ENCODE measurements around the gene ABCG2.

Gene ABCG2

DNA sequence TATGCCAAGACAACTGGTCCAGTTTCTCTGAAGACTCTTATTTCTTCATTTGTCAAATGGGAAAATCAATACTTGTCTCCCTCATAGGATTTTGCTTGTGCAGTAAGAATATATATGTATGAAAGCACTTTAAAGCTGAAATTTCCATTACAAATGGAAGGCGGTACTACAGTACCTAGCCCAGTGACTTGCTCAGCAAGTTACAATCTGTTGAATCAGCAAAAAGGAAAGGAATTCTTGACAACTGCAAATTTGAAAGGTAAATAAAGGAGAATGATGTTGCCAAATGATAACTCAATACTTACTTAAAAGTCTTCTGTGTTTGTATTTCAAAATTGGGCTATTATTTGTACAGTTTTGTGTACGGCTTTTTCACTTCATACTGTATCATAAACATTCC is 79.9 kb downstream of the ABCG2 start:
- Histone ChIP-seq H3K4me3 (no peak overlapping the region), H4K20me1 (no peaks in the 10 kb centered on the region), H3K9ac (no peak overlapping the region), H3K36me3 (peaks cover 55% of the 10 kb centered on the region), H3K27me3 (no peaks in the 10 kb centered on the region), H3K27ac (no peak overlapping the region), H3K9me3 (no peaks in the 10 kb centered on the region), H3K4me2 (no peak overlapping the region), H3K4me1 (no peaks in the 10 kb centered on the region)
- TF ChIP-seq Cebpa-rat (IDR thresholded peaks at IDR 0.05): no peak

DNA sequence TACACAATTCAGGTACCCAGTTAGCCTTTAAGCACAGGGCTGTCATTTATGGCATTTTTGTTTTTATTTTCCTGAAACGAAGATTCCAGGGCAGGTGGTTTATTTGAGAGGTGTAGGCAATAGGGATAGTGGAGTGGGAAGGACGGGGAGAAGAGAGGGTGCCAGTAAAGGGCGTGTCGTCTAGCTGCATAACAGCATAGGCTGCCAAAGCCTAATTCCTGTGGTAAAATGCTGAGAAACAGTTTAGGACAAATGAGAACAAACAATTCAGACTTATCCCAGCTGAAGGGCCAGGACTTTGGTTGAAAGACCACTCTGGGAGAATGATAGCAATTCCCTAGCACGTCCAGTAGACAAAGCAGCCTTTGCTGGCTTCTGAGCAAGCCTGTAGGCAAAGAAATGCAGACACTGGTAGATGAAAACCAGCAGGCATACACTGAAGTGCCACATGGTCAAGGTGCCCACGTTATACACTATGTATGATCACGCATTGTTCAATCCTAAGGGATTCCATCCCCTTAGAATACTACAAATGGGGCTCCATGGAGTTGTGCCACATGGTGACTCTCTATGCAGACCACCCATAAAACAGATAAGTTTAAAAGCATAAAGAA is 80.4 kb downstream of the ABCG2 start:
- H3K4me1 ChIP-seq: no peaks in the 10 kb centered on the region
- H3K9me3 ChIP-seq: no peaks in the 10 kb centered on the region
- TF ChIP-seq Cebpa-rat (IDR thresholded peaks at IDR 0.05): no peak
- no peaks in the 10 kb centered on the region for H4K20me1 ChIP-seq
- H3K27ac ChIP-seq: no peak overlapping the region
- peaks cover 60% of the 10 kb centered on the region for H3K36me3 ChIP-seq
- no peak overlapping the region for H3K4me2 ChIP-seq
- no peak overlapping the region for H3K9ac ChIP-seq
- no peaks in the 10 kb centered on the region for H3K27me3 ChIP-seq
- no peak overlapping the region for H3K4me3 ChIP-seq

DNA sequence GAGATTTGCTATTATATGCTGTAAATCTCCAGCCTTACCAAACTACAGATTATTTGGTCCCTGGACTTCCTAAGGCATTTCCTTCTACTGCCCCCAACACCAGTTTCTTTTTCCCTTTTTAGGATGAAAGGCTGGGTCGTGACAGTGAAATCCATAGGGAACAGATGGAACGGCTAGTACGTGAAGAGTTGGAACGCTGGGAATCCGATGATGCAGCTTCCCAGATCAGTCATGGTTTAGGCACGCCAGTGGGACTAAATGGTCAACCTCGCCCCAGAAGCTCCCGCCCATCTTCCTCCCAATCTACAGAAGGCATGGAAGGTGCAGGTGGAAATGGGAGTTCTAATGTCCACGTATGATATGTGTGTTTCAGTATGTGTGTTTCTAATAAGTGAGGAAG is 83.1 kb downstream of the ABCG2 start:
- Histone ChIP-seq H4K20me1 (no peaks in the 10 kb centered on the region), H3K4me1 (no peaks in the 10 kb centered on the region), H3K27ac (no peak overlapping the region), H3K36me3 (peaks cover 87% of the 10 kb centered on the region), H3K9ac (no peak overlapping the region), H3K4me3 (no peak overlapping the region), H3K27me3 (no peaks in the 10 kb centered on the region), H3K9me3 (peaks cover 19% of the 10 kb centered on the region), H3K4me2 (no peak overlapping the region)
- TF ChIP-seq Cebpa-rat (IDR thresholded peaks at IDR 0.05): no peak

DNA sequence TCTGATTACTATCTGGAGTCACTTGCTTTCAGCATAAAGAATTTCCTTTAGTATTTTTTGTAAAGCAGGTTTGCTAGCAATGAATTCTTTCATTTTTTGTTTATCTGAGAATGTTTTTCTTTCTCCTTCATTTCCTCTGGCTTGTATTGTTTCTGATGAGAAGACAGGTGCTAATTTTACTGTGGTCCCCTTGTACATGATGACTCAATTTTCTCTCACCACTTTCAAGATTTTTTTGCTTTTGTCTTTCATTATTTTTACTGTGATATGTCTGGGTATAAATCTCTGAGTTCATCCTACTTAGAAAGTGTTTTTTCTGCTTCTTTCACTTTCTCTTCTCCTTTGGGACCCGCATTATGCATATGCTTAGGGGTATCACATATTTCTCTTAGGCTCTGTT is 88.4 kb downstream of the ABCG2 start:
- Histone ChIP-seq H3K4me2 (no peak overlapping the region), H3K9me3 (peaks cover 56% of the 10 kb centered on the region), H3K9ac (no peak overlapping the region), H3K36me3 (peaks cover 96% of the 10 kb centered on the region), H3K4me1 (no peaks in the 10 kb centered on the region), H4K20me1 (no peaks in the 10 kb centered on the region), H3K27me3 (no peaks in the 10 kb centered on the region), H3K4me3 (no peak overlapping the region), H3K27ac (no peak overlapping the region)
- TF ChIP-seq Cebpa-rat (IDR thresholded peaks at IDR 0.05): no peak

DNA sequence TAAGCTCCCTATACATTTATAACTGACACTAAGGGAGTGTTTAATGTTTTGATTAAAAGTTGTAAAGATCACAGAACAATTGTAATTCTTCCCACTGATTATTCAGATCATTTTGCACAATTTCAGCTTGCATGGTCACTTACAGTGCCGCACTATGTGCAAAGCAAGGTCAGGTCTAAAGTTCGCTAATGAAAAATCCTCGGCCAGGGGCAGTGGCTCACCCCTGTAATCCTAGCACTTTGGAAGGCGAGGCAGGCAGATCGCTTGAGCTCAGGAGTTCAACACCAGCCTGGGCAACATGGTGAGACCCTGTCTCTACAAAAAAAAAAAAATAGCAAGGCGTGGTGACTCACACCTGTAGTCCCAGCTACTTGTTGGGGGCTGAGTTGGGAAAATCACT is 94.0 kb downstream of the ABCG2 start:
- H3K4me2 ChIP-seq: no peak overlapping the region

DNA sequence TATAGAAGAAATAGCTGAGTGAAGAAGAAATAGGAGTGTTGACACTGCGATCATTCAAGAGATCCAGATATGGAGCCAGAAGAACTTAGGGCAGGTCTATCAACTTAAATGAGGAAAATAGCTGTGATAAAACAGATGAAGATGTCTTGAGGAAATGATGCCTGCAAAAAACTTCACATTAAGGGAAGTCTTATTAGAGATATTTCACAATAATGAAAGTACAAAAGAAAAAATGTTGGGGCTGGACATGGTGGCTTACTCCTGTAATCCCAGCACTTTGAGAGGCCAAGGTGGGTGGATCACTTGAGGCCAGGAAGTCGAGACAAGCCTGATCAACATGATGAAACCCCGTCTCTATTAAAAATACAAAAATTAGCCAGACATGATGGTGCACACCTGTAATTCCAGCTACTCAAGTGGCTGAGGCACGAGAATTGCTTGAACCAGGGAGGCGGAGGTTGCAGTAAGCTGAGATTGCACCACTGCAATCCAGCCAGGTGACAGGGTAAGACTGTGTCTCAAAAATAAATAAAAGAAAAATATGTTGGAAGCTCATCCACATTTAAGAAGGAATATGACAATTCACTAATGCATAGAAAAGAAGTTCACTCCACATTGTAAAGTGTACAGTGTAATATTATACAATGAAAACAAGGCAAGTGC is 94.7 kb downstream of the ABCG2 start:
- Histone ChIP-seq H3K4me1 (no peaks in the 10 kb centered on the region), H3K9ac (no peak overlapping the region), H3K9me3 (peaks cover 27% of the 10 kb centered on the region), H3K27ac (no peak overlapping the region), H3K27me3 (no peaks in the 10 kb centered on the region), H3K4me2 (no peak overlapping the region), H3K4me3 (no peak overlapping the region), H3K36me3 (peaks cover 95% of the 10 kb centered on the region), H4K20me1 (no peaks in the 10 kb centered on the region)
- 0 out of 2 replicates have a peak, but pooled peaks have one; percentile 31 for TF ChIP-seq Cebpa-rat (IDR thresholded peaks at IDR 0.05)

More for the DNA sequence above, 94.0 kb downstream of the ABCG2 start:
- no peak overlapping the region for H3K27ac ChIP-seq
- peaks cover 30% of the 10 kb centered on the region for H3K9me3 ChIP-seq
- no peak overlapping the region for H3K9ac ChIP-seq
- H3K27me3 ChIP-seq: no peaks in the 10 kb centered on the region
- peaks cover 92% of the 10 kb centered on the region for H3K36me3 ChIP-seq
- H3K4me1 ChIP-seq: no peaks in the 10 kb centered on the region
- TF ChIP-seq Cebpa-rat (IDR thresholded peaks at IDR 0.05): no peak
- H4K20me1 ChIP-seq: no peaks in the 10 kb centered on the region
- no peak overlapping the region for H3K4me3 ChIP-seq

DNA sequence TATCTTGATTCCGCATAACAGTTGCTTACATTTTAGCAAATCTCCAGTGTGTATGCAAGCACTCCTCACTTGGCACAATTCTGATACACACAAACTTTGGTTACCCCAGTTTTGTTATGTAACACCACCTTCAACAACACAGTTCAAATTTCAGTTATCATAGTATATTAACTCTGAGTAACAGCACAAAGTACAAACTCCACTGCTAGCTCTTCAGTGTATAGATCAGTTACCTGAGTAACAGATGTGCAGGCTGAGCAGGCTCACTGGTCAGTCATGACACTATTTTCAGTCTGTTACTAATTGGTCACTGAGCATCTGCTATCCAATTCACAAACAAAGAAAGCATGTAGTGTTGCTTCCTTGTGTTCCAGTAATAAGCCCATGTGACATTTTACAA is 95.6 kb downstream of the ABCG2 start:
- TF ChIP-seq Cebpa-rat (IDR thresholded peaks at IDR 0.05): no peak
- Histone ChIP-seq H3K9ac (no peak overlapping the region), H3K36me3 (peaks cover 92% of the 10 kb centered on the region), H3K27me3 (no peaks in the 10 kb centered on the region), H4K20me1 (no peaks in the 10 kb centered on the region), H3K4me2 (no peak overlapping the region), H3K27ac (no peak overlapping the region), H3K9me3 (peaks cover 18% of the 10 kb centered on the region), H3K4me1 (no peaks in the 10 kb centered on the region), H3K4me3 (no peak overlapping the region)

DNA sequence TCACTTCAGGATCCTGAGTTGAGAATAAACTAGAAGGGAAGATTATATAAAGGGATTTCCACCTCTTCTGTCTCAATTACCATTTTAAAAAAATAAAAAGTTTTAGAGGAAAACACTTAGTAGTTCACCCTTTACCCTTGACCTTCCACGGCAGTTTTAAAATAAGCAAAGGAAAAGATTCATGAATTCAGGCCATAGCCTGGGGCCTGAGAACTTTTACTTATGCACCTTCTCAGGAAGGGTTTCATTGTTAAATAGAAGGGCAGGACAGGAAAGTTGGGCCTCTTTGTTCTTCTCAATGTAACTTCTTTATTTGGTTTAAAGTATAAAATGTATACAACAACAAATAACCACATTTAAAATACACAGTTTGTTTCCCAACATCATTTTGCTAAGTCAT is 96.1 kb downstream of the ABCG2 start:
- TF ChIP-seq Cebpa-rat (IDR thresholded peaks at IDR 0.05): no peak
- no peak overlapping the region for H3K9ac ChIP-seq
- no peak overlapping the region for H3K4me3 ChIP-seq
- H3K27me3 ChIP-seq: no peaks in the 10 kb centered on the region
- H3K4me2 ChIP-seq: no peak overlapping the region
- H3K36me3 ChIP-seq: peaks cover 92% of the 10 kb centered on the region
- H4K20me1 ChIP-seq: no peaks in the 10 kb centered on the region
- no peaks in the 10 kb centered on the region for H3K4me1 ChIP-seq
- peaks cover 13% of the 10 kb centered on the region for H3K9me3 ChIP-seq
- H3K27ac ChIP-seq: no peak overlapping the region

DNA sequence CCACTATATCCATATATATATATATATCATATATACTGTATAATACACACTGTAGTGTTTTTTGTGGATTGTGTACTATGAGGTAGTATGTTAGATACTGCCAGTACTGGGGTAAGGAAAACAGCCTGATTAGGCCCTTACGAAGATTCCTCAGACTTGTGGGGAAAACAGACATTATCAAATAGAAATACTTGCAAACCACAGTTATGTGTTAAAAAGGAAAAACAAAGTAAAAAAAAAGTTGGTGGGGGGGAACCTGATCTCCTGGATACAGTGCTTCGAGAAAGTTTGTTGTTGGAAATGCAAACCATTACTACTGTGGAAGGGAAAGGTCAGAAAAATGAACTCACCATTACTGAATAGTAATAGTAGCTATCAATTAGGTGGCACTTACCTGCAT is 98.0 kb downstream of the ABCG2 start:
- no peak for TF ChIP-seq Cebpa-rat (IDR thresholded peaks at IDR 0.05)
- H4K20me1 ChIP-seq: no peaks in the 10 kb centered on the region
- no peak overlapping the region for H3K4me2 ChIP-seq
- no peak overlapping the region for H3K4me3 ChIP-seq
- no peaks in the 10 kb centered on the region for H3K27me3 ChIP-seq
- H3K4me1 ChIP-seq: no peaks in the 10 kb centered on the region
- H3K9me3 ChIP-seq: no peaks in the 10 kb centered on the region; the same call in 1 of the 2 replicates
- no peak overlapping the region for H3K9ac ChIP-seq
- no peak overlapping the region for H3K27ac ChIP-seq
- peaks cover 92% of the 10 kb centered on the region for H3K36me3 ChIP-seq

DNA sequence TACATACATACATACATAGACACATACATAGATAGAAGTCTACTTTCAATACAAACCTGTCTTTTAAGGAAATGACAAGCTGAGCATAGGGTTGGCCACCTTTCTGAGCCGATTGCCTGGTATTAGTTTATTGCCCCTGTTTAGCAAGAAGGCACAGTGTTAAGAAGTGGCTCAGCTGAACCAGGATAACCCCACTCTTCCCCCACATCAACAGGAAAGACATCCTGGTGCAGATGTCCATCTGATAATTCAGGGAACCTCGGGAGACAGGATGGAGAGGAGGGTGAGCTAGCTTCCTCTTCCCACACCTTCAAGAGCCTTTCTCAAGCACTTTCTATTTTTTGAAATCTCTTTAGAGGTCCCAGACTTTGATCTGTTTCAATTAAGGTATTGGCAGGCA is 98.7 kb downstream of the ABCG2 start:
- Histone ChIP-seq H3K4me2 (no peak overlapping the region), H3K4me1 (no peaks in the 10 kb centered on the region), H3K4me3 (no peak overlapping the region), H3K27me3 (no peaks in the 10 kb centered on the region), H3K9ac (no peak overlapping the region), H4K20me1 (no peaks in the 10 kb centered on the region), H3K9me3 (no peaks in the 10 kb centered on the region; the same call in 1 of the 2 replicates), H3K36me3 (peaks cover 92% of the 10 kb centered on the region), H3K27ac (no peak overlapping the region)
- TF ChIP-seq Cebpa-rat (IDR thresholded peaks at IDR 0.05): no peak

All from BLaER1 (cell line).